IPS-NIHi11 (cell line): ENCODE data around the gene FBXL7.

Experiments
- DNase-seq: peaks from one replicate; pipeline ENCODE4 v3.0.0; 2012; ENCODE audit warnings: mixed read lengths, low spot score

FBXL7 gene

GRCh38 chr5:15502208-15502607, 2.2 kb downstream of the FBXL7 start:
- no peak for DNase-seq

DNA sequence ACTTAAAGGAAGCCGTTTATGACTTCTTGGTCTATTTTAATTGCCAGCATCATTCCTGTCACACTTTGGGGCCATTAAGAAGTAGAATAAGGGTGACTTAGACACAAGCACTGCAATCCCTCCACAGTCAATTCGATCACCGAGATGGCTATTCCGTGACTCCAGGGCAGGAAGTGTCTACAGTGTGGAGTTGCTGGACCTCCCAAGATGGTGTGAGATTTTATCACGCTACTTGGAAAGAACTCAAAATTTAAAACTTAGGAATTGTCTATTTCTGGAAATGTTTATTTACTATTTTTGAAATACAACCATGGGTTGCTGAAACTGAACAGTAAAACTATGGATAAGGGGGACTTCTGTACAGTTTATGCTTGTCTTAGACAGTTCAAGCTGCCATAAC, 6.2 kb downstream of the FBXL7 start:
- no peak for DNase-seq

- DNase-seq, result no peak
Measured at GRCh38 chr5:15506897-15507296, 6.9 kb downstream of the FBXL7 start.

- no peak for DNase-seq
Measured at GRCh38 chr5:15510092-15510491, 10.1 kb downstream of the FBXL7 start.

DNA sequence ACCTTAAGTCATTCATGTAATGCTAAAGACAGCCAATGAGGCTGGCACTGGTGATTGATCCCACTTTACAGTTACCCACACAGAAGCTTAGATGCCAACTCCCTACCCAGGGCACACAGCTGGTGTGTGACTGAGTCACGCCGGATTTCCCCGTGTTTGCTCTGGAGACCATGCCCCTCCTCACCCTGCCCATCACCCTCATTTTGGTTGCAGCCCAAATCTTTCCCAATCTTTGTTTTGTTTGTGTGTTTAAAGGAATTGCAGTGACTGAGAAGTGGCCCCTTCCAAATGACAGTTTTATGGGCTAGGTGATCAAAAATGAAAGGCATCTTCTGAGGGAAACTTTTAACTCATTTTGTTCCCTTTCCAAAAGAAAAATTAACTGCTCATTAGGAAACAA, 10.9 kb downstream of the FBXL7 start:
- no peak for DNase-seq

GRCh38 chr5:15513431-15513830, 13.5 kb downstream of the FBXL7 start:
- no peak for DNase-seq

- DNase-seq, result no peak
Measured at GRCh38 chr5:15513911-15514310, 13.9 kb downstream of the FBXL7 start.

GRCh38 chr5:15515229-15515628, 15.2 kb downstream of the FBXL7 start:
- DNase-seq, result no peak

DNA sequence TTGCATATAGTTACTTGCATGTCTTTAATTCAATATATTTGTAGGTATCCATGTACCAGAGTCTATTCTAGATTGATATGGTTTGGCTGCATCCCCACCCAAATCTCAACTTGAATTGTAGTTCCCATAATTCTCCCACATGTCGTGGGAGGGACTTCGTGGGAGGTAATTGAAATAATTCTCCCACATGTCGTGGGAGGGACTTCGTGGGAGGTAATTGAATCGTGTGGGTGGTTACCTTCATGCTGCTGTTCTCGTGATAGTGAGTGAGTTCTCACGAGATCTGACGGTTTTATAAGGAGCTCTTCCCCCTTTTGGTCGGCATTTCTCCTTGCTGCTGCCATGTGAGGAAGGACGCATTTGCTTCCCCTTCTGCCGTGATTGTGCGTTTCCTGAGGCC, 16.5 kb downstream of the FBXL7 start:
- DNase-seq, result no peak

- no peak for DNase-seq
Measured at GRCh38 chr5:15518786-15519185, 18.8 kb downstream of the FBXL7 start.

DNA sequence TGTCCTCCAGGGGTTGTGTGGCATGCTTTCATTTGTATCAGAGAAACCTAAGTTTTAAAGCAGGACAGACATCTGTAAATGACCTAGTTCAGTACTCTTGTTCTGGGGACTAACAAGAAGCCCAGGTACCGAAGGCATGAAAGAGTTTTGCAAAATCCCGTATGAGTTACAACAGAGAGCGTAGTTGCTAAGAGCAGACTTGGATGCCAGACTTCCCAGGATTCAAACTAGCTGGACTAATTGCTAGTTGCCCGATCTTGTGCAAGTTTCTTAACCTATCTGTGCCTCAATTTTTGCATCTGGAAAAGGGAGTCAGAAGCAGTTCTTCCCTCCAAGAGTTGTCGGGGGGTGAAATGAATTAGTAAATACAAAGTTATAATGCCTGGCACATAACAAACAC, 20.9 kb downstream of the FBXL7 start:
- DNase-seq, result no peak

DNA sequence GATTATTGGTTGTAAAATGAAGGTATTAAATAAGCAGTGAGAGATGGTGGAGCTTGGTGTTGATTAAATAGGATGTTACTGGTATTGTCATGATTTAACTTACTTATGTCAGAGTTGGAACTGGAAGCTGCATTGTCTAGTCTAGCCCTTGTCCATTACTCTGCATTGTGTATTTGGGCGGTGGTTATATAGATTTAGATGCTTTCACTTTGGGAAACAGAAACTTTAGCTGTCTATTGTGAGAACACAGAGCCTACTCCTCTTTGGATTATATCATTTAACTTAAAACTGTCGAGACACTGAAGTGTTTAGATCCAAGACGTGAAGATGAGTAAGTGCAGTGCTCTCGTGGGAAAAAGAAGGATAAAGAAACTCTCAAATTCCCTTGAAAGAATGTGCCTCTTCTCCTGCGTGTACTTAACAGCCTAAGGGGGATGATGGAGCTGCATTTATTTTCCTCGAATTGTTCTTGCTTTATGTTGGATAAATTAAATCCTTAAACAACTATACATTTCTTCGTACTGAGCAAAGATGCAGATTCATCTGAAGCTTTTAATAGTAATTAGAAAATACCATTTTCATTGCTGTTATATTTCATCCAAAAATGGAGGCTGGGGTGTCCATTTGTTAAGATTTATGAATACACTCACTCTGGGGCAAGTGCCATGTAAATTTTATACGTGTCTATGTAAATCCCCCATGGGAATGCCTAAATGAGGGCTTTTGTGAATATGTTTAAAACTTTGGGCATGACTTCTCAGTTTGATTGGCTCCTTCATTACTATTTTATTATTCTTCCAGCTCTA, 21.6 kb downstream of the FBXL7 start:
- DNase-seq, result no peak

GRCh38 chr5:15522187-15522520, 22.2 kb downstream of the FBXL7 start:
- DNase-seq, result no peak

GRCh38 chr5:15524712-15525111, 24.7 kb downstream of the FBXL7 start:
- DNase-seq, result no peak

DNA sequence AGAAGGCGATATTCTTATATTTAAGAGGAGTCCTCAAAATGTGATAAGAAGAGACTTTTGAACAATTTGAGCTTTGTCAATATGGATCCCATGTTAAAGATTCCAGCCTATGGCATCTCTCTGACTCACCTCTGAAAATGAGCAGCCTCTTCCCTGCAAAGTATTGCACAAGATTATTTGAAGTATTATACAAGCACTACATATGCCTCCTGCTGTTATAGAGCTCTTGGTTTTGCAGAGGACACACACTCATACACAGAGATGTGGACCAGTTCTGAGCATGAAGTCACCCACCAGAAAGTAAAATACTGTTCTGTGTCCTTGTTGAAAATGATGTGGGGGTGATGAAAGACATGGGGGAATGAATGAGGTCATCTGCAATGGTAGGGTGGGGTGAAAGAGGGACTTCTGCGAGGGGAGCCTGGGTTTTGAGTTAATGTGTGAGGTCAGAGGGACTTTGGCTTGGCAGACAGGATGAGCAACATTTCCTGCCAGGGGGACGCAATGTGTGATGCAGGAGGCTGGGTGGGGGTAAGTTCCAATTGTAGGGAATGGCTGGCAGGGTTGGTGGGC, 25.8 kb downstream of the FBXL7 start:
- no peak for DNase-seq

- no peak for DNase-seq
Measured at GRCh38 chr5:15526413-15526812, 26.4 kb downstream of the FBXL7 start.

GRCh38 chr5:15528476-15528875, 28.5 kb downstream of the FBXL7 start:
- no peak for DNase-seq

DNA sequence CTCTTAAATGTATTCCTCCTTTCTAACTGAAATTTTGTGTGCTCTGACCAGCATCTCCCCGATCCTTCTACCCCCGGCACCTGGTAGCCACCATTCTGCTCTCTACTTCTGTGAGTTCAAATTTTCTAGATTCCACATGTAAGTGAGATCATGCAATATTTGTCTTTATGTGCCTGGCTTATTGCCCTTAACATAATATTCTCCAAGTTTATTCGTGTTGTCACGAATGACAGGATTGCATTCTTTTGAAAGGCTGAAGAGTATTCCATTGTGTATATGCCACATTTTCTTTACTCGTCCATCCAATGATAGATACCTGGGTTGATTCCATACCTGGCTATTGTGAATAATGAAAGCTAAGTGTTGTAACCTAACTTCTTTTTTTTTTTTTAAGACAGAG, 29.0 kb downstream of the FBXL7 start:
- DNase-seq, result no peak

DNA sequence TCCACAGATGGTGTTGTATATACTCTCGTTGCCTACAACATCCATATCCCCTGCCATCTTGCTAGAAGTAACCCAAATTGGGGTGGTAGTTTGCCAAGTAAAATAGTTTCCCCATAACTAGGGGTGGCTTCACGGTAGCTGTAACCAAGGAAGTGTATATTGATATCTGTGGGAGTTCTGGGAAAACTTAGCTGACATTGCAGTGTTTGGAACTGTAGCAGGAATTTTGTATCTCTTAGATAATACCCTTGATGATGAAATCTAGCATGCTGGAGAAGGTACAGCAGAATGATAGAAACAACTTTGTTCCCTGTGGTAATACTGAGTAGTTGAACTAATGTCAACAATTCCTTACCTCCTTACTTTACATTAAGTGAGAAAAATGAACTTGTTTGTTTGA, 29.8 kb downstream of the FBXL7 start:
- no peak for DNase-seq

GRCh38 chr5:15533129-15533893, 33.3 kb downstream of the FBXL7 start:
- DNase-seq, result no peak

- DNase-seq, result no peak
Measured at GRCh38 chr5:15535938-15536337, 36.0 kb downstream of the FBXL7 start.

DNA sequence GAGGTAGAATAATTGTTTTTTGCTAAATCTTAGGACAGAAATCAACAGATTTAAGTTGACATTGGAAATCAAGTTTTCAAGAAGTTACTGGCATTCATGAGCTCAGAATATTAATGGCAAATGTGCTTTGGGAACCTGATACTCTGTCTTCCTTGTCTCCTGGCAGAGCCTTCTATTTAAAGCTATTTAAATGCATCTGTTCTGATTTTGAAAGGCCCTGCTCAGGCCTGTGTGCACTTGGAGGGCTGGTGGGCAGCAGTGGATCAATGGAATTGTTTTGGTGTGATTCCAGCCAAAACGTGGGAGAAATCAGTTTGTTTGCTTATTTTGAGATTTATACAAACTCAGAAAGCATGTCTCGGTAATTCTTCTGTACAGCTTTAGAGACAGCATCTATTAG, 38.5 kb downstream of the FBXL7 start:
- no peak for DNase-seq

DNA sequence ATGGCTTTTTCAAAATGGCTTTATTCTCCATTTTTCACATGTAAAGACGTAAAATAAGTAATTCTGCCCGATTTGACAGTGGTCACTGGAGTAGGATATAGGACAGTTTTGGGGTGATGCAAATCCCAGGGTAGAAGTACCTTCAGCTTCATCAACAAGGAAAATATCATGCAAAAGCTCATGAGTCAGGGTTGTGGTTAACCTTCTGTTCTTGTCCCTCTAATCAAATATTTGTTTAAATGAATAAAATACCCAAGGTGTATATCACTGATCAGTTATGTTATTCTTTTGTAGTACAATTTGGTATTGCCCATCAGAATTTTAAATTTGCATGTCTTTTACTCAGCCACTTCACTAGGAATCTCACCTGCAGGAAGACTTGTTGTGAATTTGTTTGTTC, 40.0 kb downstream of the FBXL7 start:
- DNase-seq, result no peak
